IMR-90 (cell line): Measurements from ENCODE around the gene ANO8. TPM values are rescaled to one million over a fixed set of nuclear protein-coding genes. Genes with fewer than 3 reads are reported as not detected.
A peak's percentile ranks its signal among the peaks of the same experiment; 100 is the strongest.

Experiments used
- ATAC-seq: fragments of 200-7000 bp; cut with Tn5 transposase; 2 replicates; pipeline ENCODE4 v1.9.1; 2020; ENCODE audit warnings: low read depth, mild to moderate bottlenecking, moderate library complexity
- BruUV-seq: library from RNA; stranded (reverse); fragments of 400-500 nt; replicated peaks from 2 replicates; lab custom pipeline; 2021; lab: Mats Ljungman, UMichigan
- CTCF ChIA-PET: fragments of 300-600 bp; formaldehyde crosslinking; extraction: SDS; loops from one replicate; lab custom pipeline; 2021; ENCODE audit warnings: antibody characterized with exemption; lab: Yijun Ruan, JAX
- POLR2A ChIA-PET: fragments of 300-600 bp; sonication (Branson Sonifier 250); formaldehyde crosslinking; loops from one replicate; lab custom pipeline; 2022; ENCODE audit warnings: antibody characterized with exemption; ENCODE audit not compliant: unreplicated experiment; lab: Charles Lee
- DNase-seq: peaks from one replicate; pipeline ENCODE4 v3.0.0; 2013
- H2AFZ ChIP-seq: replicated peaks from 2 replicates; pipeline ENCODE3; 2013; ENCODE audit warnings: low read length, mild to moderate bottlenecking; ENCODE audit not compliant: poor library complexity
- H2AK5ac ChIP-seq: 2 replicates; pipeline ENCODE4 v1.6.1; 2013; ENCODE audit warnings: low read depth, low read length, inconsistent platforms
- H2AK9ac ChIP-seq: replicated peaks from 2 replicates; pipeline ENCODE3; 2013; ENCODE audit warnings: mild to moderate bottlenecking, low read depth, low read length, moderate library complexity; ENCODE audit not compliant: poor library complexity
- H2BK120ac ChIP-seq: 2 replicates; pipeline ENCODE4 v1.6.1; 2013; ENCODE audit warnings: low read depth, low read length, inconsistent platforms
- H2BK15ac ChIP-seq: 3 replicates; pipeline ENCODE4 v1.6.1; 2013; ENCODE audit warnings: low read depth, low read length, inconsistent platforms
- H2BK20ac ChIP-seq: 2 replicates; pipeline ENCODE4 v1.6.1; 2013; ENCODE audit warnings: low read depth, mild to moderate bottlenecking, inconsistent platforms, low read length, moderate library complexity
- H2BK5ac ChIP-seq: 2 replicates; pipeline ENCODE4 v1.6.1; 2013; ENCODE audit warnings: mild to moderate bottlenecking, low read depth, low read length, inconsistent platforms; ENCODE audit not compliant: poor library complexity, severe bottlenecking
- H3K14ac ChIP-seq: replicated peaks from 2 replicates; pipeline ENCODE4 v1.6.1; 2013; ENCODE audit warnings: low read depth, low read length, inconsistent platforms
- H3K18ac ChIP-seq: 2 replicates; pipeline ENCODE4 v1.6.1; 2013; ENCODE audit warnings: low read depth, low read length, control low read depth
- H3K23ac ChIP-seq: 2 replicates; pipeline ENCODE4 v1.6.1; 2013; ENCODE audit warnings: low read depth, low read length, inconsistent platforms
- H3K27ac ChIP-seq: 2 replicates; pipeline ENCODE4 v1.5.1; 2013; ENCODE audit warnings: mild to moderate bottlenecking, control low read depth, low read length; ENCODE audit not compliant: insufficient read depth
- H3K27me3 ChIP-seq: 2 replicates; pipeline ENCODE4 v1.6.1; 2013; ENCODE audit warnings: low read length; ENCODE audit not compliant: control insufficient read depth, insufficient read depth
- H3K36me3 ChIP-seq: 2 replicates; pipeline ENCODE4 v1.6.1; 2013; ENCODE audit warnings: low read length, mixed read lengths; ENCODE audit not compliant: control insufficient read depth, insufficient read depth
- H3K4ac ChIP-seq: 2 replicates; pipeline ENCODE4 v1.6.1; 2013; ENCODE audit warnings: low read depth, low read length, inconsistent platforms
- H3K4me1 ChIP-seq: 2 replicates; pipeline ENCODE4 v1.6.1; 2013; ENCODE audit warnings: low read length, mixed read lengths; ENCODE audit not compliant: control insufficient read depth, insufficient read depth
- H3K4me2 ChIP-seq: 2 replicates; pipeline ENCODE4 v1.6.1; 2013; ENCODE audit warnings: low read depth, mild to moderate bottlenecking, control low read depth, low read length, moderate library complexity
- H3K4me3 ChIP-seq: 2 replicates; pipeline ENCODE4 v1.5.1; 2013; ENCODE audit warnings: low read depth, mild to moderate bottlenecking, control low read depth, low read length, moderate library complexity; ENCODE audit not compliant: insufficient read depth
- H3K56ac ChIP-seq: 2 replicates; pipeline ENCODE4 v1.6.1; 2013; ENCODE audit warnings: low read length, inconsistent platforms; ENCODE audit not compliant: insufficient read depth; ENCODE audit errors: extremely low read depth
- H3K79me1 ChIP-seq, 2 experiments: 2 replicates each; pipeline ENCODE4 v1.6.1; 2013; ENCODE audit warnings: low read length in 2 of 2, inconsistent platforms in 1 of 2, low read depth in 1 of 2
- H3K9ac ChIP-seq: 2 replicates; pipeline ENCODE4 v1.6.1; 2013; ENCODE audit warnings: low read depth, low read length, control low read depth
- H3K9me1 ChIP-seq: 2 replicates; pipeline ENCODE4 v1.6.1; 2013; ENCODE audit warnings: low read length, inconsistent platforms; ENCODE audit not compliant: insufficient read depth
- H3K9me3 ChIP-seq: 2 replicates; pipeline ENCODE4 v1.6.1; 2013; ENCODE audit warnings: low read length; ENCODE audit not compliant: control insufficient read depth, insufficient read depth
- H4K20me1 ChIP-seq: 2 replicates; pipeline ENCODE4 v1.6.1; 2013; ENCODE audit warnings: low read length, inconsistent platforms; ENCODE audit not compliant: insufficient read depth
- H4K5ac ChIP-seq: 2 replicates; pipeline ENCODE4 v1.6.1; 2013; ENCODE audit warnings: mild to moderate bottlenecking, low read depth, low read length, control low read depth
- H4K8ac ChIP-seq, 2 experiments: 2 replicates each; pipeline ENCODE4 v1.6.1; 2013; ENCODE audit warnings: low read depth in 2 of 2, low read length in 2 of 2, control low read depth in 1 of 2, inconsistent platforms in 1 of 2
- H4K91ac ChIP-seq: 2 replicates; pipeline ENCODE4 v1.6.1; 2013; ENCODE audit warnings: low read depth, low read length, inconsistent platforms; ENCODE audit not compliant: insufficient read depth
- MXI1 ChIP-seq: IDR thresholded peaks from 2 replicates; pipeline ENCODE4 v1.6.1; 2012; ENCODE audit warnings: low read depth, mild to moderate bottlenecking, low read length, moderate library complexity, borderline replicate concordance
- NFE2L2 ChIP-seq: fragments of 150-350 bp; IDR thresholded peaks from 2 replicates; pipeline ENCODE4 v1.6.1; 2016; ENCODE audit warnings: low read depth, mild to moderate bottlenecking, low read length
- POLR2A ChIP-seq: IDR thresholded peaks from 2 replicates; pipeline ENCODE4 v1.6.1; 2012; ENCODE audit warnings: mild to moderate bottlenecking, low read depth, low read length
- RAD21 ChIP-seq: IDR thresholded peaks from 2 replicates; pipeline ENCODE4 v1.6.1; 2012; ENCODE audit warnings: low read length, improper control_type of control experiment
- RCOR1 ChIP-seq: IDR thresholded peaks from 2 replicates; pipeline ENCODE4 v1.6.1; 2012; ENCODE audit warnings: mild to moderate bottlenecking, low read length, improper control_type of control experiment; ENCODE audit not compliant: insufficient replicate concordance
- SMC3 ChIP-seq: fragments of 150-350 bp; IDR thresholded peaks from 2 replicates; pipeline ENCODE4 v1.6.1; 2016; ENCODE audit warnings: low read depth, mild to moderate bottlenecking, antibody characterized with exemption, low read length, moderate library complexity
- WGBS, 2 experiments: methylation state at CpG; one replicate each; pipeline versions ENCODE4 v1.1.5 to v1.1.7; 2013; ENCODE audit warnings: missing lambda C conversion rate in 2 of 2; ENCODE audit not compliant: insufficient read length in 1 of 2; ENCODE audit errors: extremely low coverage in 2 of 2; 5-methylcytosine and 5-hydroxymethylcytosine counted together
- dilution Hi-C: fragments of 300-500 bp; cut with HindIII; formaldehyde crosslinking; loops from one replicate; pipeline ENCODE4 v1.14.3; 2018; ENCODE audit warnings: low sequenced_read_pairs; ENCODE audit not compliant: unreplicated experiment
- in situ Hi-C: fragments of 300-500 bp; cut with MboI; formaldehyde crosslinking; loops from 3 replicates; pipeline ENCODE4 v1.14.3; 2019; ENCODE audit warnings: low sequenced_read_pairs, inconsistent platforms, mixed read lengths
- intact Hi-C: fragments of 100-400 bp; cut with micrococcal nuclease; formaldehyde crosslinking; loops from 2 replicates; pipeline ENCODE4 v1.10.0; 2022
- polyA plus RNA-seq, 3 experiments: library from polyadenylated mRNA; depleted of rRNA; stranded (reverse); fragments of >200 nt; gene quantifications; 2 replicates each; pipeline ENCODE4 v1.2.3, GENCODE V29; 2012; ENCODE audit warnings: low replicate concordance in 1 of 3
- total RNA-seq: library from RNA; depleted of rRNA; stranded (reverse); fragments of >200 nt; gene quantifications from 2 replicates; pipeline ENCODE4 v1.2.3, GENCODE V29; 2012

Gene ANO8
- total and polyA plus RNA-seq, 2 of the 4 experiments (the other 2 are of a cell fraction) = 1.6 to 5.6 TPM

- Histone ChIP-seq H3K56ac (no peak overlapping the region), H2AK5ac (no peak overlapping the region), H2BK120ac (no peak overlapping the region), H4K91ac (no peak overlapping the region), H3K9me1 (no peaks in the 10 kb centered on the region), H3K4ac (no peak overlapping the region), H4K20me1 (no peaks in the 10 kb centered on the region), H2BK5ac (no peak overlapping the region), H3K4me1 (peaks cover 4% of the 10 kb centered on the region), H3K9ac (no peak overlapping the region), H3K9me3 (no peaks in the 10 kb centered on the region), H2AFZ (peak overlapping the region; percentile 43), H3K4me3 (no peak overlapping the region), H3K18ac (no peak overlapping the region), H4K8ac (no peak overlapping the region), H2BK20ac (no peak overlapping the region), H2AK9ac (no peak overlapping the region), H3K4me2 (no peak overlapping the region), H3K14ac (no peak overlapping the region), H2BK15ac (no peak overlapping the region), H3K23ac (no peak overlapping the region), H3K27me3 (no peaks in the 10 kb centered on the region), H3K27ac (no peak overlapping the region), H3K36me3 (peaks cover 5% of the 10 kb centered on the region; the same call in 1 of the 2 replicates), H3K79me1 (peaks cover 7 to 15% of the 10 kb centered on the region in 2 experiments; a peak in 3 of 4 replicates), H4K5ac (no peak overlapping the region)
- in situ Hi-C loops (no loop called here), intact Hi-C loops (no loop called here), dilution Hi-C loops (no loop called here)
- 78% methylated on average over 10 of the region's 17 CpGs; no CpG with 5 or more reads in 1 of the 2 experiments for WGBS, 2 experiments
- TF ChIP-seq MXI1 (no peak), SMC3 (no peak), RCOR1 (no peak), NFE2L2 (no peak), RAD21 (no peak), POLR2A (no peak)
- ATAC-seq (no peak), DNase-seq (no peak)
- no TSS peak for BruUV-seq
- ChIA-PET CTCF (no interaction called here), POLR2A (no interaction called here)
Observed at GRCh38 chr19:17340871-17341357, 6.3 kb upstream of the ANO8 start.
